ENCODE measurements around the gene AKT2. TPM values are rescaled to one million over a fixed set of nuclear protein-coding genes. Genes with fewer than 3 reads are reported as not detected.

The AKT2 gene
- total RNA-seq, 1 experiment from 2014 or later, result 141 TPM

DNA sequence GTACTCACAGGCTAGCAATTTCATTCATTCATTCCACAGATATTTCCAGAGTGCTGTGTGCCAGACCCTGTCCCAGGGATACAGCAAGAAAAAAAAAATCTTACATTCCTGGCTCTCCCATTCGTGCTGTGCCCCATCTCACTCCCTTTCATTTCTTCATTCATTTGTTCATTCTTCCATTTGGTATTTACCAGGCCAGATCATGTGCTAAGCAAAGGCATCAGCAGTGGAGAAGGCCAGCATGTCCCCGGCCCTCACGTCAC, 91.6 kb downstream of the AKT2 start:
- TF ChIP-seq EZH2phosphoT487 (IDR thresholded peaks at IDR 0.05; ENCODE audit: borderline replicate concordance), result no peak
- TF ChIP-seq, protein P1, sequence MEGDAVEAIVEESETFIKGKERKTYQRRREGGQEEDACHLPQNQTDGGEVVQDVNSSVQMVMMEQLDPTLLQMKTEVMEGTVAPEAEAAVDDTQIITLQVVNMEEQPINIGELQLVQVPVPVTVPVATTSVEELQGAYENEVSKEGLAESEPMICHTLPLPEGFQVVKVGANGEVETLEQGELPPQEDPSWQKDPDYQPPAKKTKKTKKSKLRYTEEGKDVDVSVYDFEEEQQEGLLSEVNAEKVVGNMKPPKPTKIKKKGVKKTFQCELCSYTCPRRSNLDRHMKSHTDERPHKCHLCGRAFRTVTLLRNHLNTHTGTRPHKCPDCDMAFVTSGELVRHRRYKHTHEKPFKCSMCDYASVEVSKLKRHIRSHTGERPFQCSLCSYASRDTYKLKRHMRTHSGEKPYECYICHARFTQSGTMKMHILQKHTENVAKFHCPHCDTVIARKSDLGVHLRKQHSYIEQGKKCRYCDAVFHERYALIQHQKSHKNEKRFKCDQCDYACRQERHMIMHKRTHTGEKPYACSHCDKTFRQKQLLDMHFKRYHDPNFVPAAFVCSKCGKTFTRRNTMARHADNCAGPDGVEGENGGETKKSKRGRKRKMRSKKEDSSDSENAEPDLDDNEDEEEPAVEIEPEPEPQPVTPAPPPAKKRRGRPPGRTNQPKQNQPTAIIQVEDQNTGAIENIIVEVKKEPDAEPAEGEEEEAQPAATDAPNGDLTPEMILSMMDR (IDR thresholded peaks at IDR 0.05 in 2 of 3, conservative IDR thresholded peaks at IDR 0.05 in 1 of 3; ENCODE audit: borderline replicate concordance in 1 of 3, insufficient read depth in 1 of 3, low read depth in 2 of 3, low read length in 2 of 3), result no peak
- TF ChIP-seq, protein P2, sequence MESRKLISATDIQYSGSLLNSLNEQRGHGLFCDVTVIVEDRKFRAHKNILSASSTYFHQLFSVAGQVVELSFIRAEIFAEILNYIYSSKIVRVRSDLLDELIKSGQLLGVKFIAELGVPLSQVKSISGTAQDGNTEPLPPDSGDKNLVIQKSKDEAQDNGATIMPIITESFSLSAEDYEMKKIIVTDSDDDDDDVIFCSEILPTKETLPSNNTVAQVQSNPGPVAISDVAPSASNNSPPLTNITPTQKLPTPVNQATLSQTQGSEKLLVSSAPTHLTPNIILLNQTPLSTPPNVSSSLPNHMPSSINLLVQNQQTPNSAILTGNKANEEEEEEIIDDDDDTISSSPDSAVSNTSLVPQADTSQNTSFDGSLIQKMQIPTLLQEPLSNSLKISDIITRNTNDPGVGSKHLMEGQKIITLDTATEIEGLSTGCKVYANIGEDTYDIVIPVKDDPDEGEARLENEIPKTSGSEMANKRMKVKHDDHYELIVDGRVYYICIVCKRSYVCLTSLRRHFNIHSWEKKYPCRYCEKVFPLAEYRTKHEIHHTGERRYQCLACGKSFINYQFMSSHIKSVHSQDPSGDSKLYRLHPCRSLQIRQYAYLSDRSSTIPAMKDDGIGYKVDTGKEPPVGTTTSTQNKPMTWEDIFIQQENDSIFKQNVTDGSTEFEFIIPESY (IDR thresholded peaks at IDR 0.05; ENCODE audit: extremely low read depth, insufficient replicate concordance, low read length), result no peak
- TF ChIP-seq SIN3A (IDR thresholded peaks at IDR 0.05; ENCODE audit: low read depth), result no peak
- no peak for TF ChIP-seq ZNF274 (IDR thresholded peaks at IDR 0.05; ENCODE audit: low read depth, low read length)
- TF ChIP-seq EZH2 (IDR thresholded peaks at IDR 0.05), result no peak
- no peak for TF ChIP-seq JUND (IDR thresholded peaks at IDR 0.05)
- no peak for TF ChIP-seq SRF (IDR thresholded peaks at IDR 0.05; ENCODE audit: low read depth)
- TF ChIP-seq EGR1 (IDR thresholded peaks at IDR 0.05; ENCODE audit: low read depth), result no peak
- no peak for TF ChIP-seq ZFX (IDR thresholded peaks at IDR 0.05)
- no peak for TF ChIP-seq CBX3 (IDR thresholded peaks at IDR 0.05; ENCODE audit: low read depth)
- TF ChIP-seq RAD21 (IDR thresholded peaks at IDR 0.05; ENCODE audit: low read depth), result no peak
- TF ChIP-seq, protein P3, sequence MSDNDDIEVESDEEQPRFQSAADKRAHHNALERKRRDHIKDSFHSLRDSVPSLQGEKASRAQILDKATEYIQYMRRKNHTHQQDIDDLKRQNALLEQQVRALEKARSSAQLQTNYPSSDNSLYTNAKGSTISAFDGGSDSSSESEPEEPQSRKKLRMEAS (IDR thresholded peaks at IDR 0.05), result no peak
- TF ChIP-seq, protein P4, sequence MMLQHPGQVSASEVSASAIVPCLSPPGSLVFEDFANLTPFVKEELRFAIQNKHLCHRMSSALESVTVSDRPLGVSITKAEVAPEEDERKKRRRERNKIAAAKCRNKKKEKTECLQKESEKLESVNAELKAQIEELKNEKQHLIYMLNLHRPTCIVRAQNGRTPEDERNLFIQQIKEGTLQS (IDR thresholded peaks at IDR 0.05), result no peak
- Histone ChIP-seq H3K4me1 (ENCODE audit: control insufficient read depth in 1 of 2, insufficient read depth in 2 of 2, low read length in 2 of 2) (peaks cover 14 to 24% of the 10 kb centered on the region in 2 experiments), H3K9me2 (ENCODE audit: insufficient read depth) (no peaks in the 10 kb centered on the region), H3K9ac (ENCODE audit: low read length) (no peak overlapping the region), H3K4me3 (replicated peaks in 1 of 2; ENCODE audit: low read depth in 1 of 2, low read length in 2 of 2) (no peak overlapping the region), H3K27me3 (ENCODE audit: insufficient read depth, low read length) (no peaks in the 10 kb centered on the region), H3K36me3 (ENCODE audit: control insufficient read depth in 1 of 2, insufficient read depth in 2 of 2, low read length in 2 of 2) (no peaks in the 10 kb centered on the region), H2AFZ (ENCODE audit: low read depth, low read length, poor library complexity, severe bottlenecking) (no peak overlapping the region), H3K79me2 (ENCODE audit: insufficient read depth, low read length) (no peaks in the 10 kb centered on the region), H3K9me3 (ENCODE audit: control insufficient read depth in 1 of 2, insufficient read depth in 1 of 2, low read depth in 1 of 2, low read length in 2 of 2) (no peaks in the 10 kb centered on the region), H4K20me1 (ENCODE audit: insufficient read depth) (no peaks in the 10 kb centered on the region), H3K4me2 (ENCODE audit: low read length) (no peak overlapping the region), H3K27ac (ENCODE audit: low read depth, low read length) (no peak overlapping the region)
- intact Hi-C loops (cut with micrococcal nuclease), result no loop called here
- no peak for ATAC-seq
- no peak for DNase-seq (ENCODE audit: low read depth, low spot score)
- ChIA-PET CTCF (no interaction called here), RAD21 (ENCODE audit: low non-redundant PET in 1 of 2, low total read pairs in 2 of 2, uncharacterized antibody in 2 of 2, unreplicated experiment in 2 of 2) (no interaction called here), POLR2A (no interaction called here)
- BruUV-seq (replicated peaks), result TSS peak; percentile 40
